Endothelial cell of umbilical vein (primary cell): Measurements from ENCODE around the gene NAXD. TPM values are rescaled to one million over a fixed set of nuclear protein-coding genes. Genes with fewer than 3 reads are reported as not detected.

ENCODE experiments used
- BruUV-seq: library from RNA; stranded (reverse); fragments of 400-500 nt; replicated peaks from 2 replicates; lab custom pipeline; 2021; lab: Mats Ljungman, UMichigan
- CTCF ChIA-PET: fragments of 300-600, 350-600 bp; sonication (Branson Sonifier 250); formaldehyde crosslinking; loops from one replicate; lab custom pipeline; 2021; ENCODE audit warnings: antibody characterized with exemption, inconsistent platforms; lab: Charles Lee
- POLR2A ChIA-PET: fragments of 300-600, 350-600 bp; sonication (Branson Sonifier 250); formaldehyde crosslinking; loops from one replicate; lab custom pipeline; 2021; ENCODE audit warnings: antibody characterized with exemption, inconsistent platforms; lab: Charles Lee
- DNase-seq: peaks from one replicate; pipeline ENCODE4 v3.0.0-alpha.2; 2011; ENCODE audit warnings: low read depth, low spot score
- FAIRE-seq: peaks from 2 replicates; lab custom pipeline; 2011; peaks lifted over from hg19 to GRCh38; lab: Jason Lieb, UNC
- H2AFZ ChIP-seq: 2 replicates; pipeline ENCODE4 v1.6.0; 2012; ENCODE audit warnings: low read depth, low read length, control low read depth, inconsistent platforms
- H3K27ac ChIP-seq: 2 replicates; pipeline ENCODE4 v1.5.1; 2011; ENCODE audit warnings: low read depth, mild to moderate bottlenecking, control low read depth, low read length, moderate library complexity; ENCODE audit not compliant: insufficient read depth
- H3K27me3 ChIP-seq, 2 experiments: 2 replicates each; pipeline versions ENCODE4 v1.6.0 to v1.6.1; 2011; ENCODE audit warnings: low read length in 2 of 2, mixed read lengths in 1 of 2; ENCODE audit not compliant: control insufficient read depth in 2 of 2, insufficient read depth in 2 of 2
- H3K36me3 ChIP-seq, 2 experiments: 2 replicates in 1 of 2; 3 replicates in 1 of 2; pipeline ENCODE4 v1.5.1; 2011; ENCODE audit warnings: low read length in 2 of 2, mild to moderate bottlenecking in 1 of 2, moderate library complexity in 1 of 2; ENCODE audit not compliant: control insufficient read depth in 2 of 2, insufficient read depth in 2 of 2; ENCODE audit errors: extremely low read depth in 1 of 2
- H3K4me1 ChIP-seq: 3 replicates; pipeline ENCODE4 v1.5.1; 2011; ENCODE audit warnings: mild to moderate bottlenecking, low read length; ENCODE audit not compliant: control insufficient read depth, insufficient read depth; ENCODE audit errors: extremely low read depth
- H3K4me2 ChIP-seq: 2 replicates; pipeline ENCODE4 v1.6.1; 2011; ENCODE audit warnings: low read length, control low read depth, mixed read lengths; ENCODE audit not compliant: insufficient read depth
- H3K4me3 ChIP-seq, 3 experiments: fragments of 200-600 bp in 1 of 3; sonication (generic), shearing (Covaris generic) in 1 of 3; replicated peaks in 1 of 3; 2 replicates each; pipeline ENCODE4 v1.5.1; 2011 to 2016; ENCODE audit warnings: control low read depth in 3 of 3, low read length in 3 of 3, mild to moderate bottlenecking in 2 of 3, inconsistent platforms in 1 of 3, low read depth in 1 of 3, moderate library complexity in 1 of 3; ENCODE audit not compliant: insufficient read depth in 1 of 3
- H3K79me2 ChIP-seq: 2 replicates; pipeline ENCODE4 v1.6.0; 2012; ENCODE audit warnings: low read length, inconsistent platforms; ENCODE audit not compliant: control insufficient read depth, insufficient read depth
- H3K9ac ChIP-seq: replicated peaks from 2 replicates; pipeline ENCODE3; 2011; ENCODE audit warnings: low read length, control low read depth; ENCODE audit not compliant: insufficient read depth; ENCODE audit errors: extremely low read depth
- H3K9me1 ChIP-seq: replicated peaks from 3 replicates; pipeline ENCODE4 v1.6.0; 2011; ENCODE audit warnings: mild to moderate bottlenecking, low read length; ENCODE audit not compliant: control insufficient read depth, insufficient read depth; ENCODE audit errors: extremely low read depth
- H3K9me3 ChIP-seq: replicated peaks from 2 replicates; pipeline ENCODE4 v1.5.1; 2012; ENCODE audit warnings: low read length, inconsistent platforms; ENCODE audit not compliant: control insufficient read depth, insufficient read depth
- H4K20me1 ChIP-seq: replicated peaks from 2 replicates; pipeline ENCODE3; 2011; ENCODE audit warnings: mild to moderate bottlenecking, low read length; ENCODE audit not compliant: control insufficient read depth, insufficient read depth; ENCODE audit errors: extremely low read depth
- EZH2 ChIP-seq: IDR thresholded peaks from 2 replicates; pipeline ENCODE4 v1.6.1; 2012; ENCODE audit warnings: borderline replicate concordance, low read depth, mild to moderate bottlenecking, moderate library complexity, low read length, inconsistent platforms; ENCODE audit not compliant: severe bottlenecking
- FOS ChIP-seq: IDR thresholded peaks from 2 replicates; pipeline ENCODE4 v1.6.1; 2011; ENCODE audit warnings: mild to moderate bottlenecking, low read length, moderate library complexity, borderline replicate concordance; ENCODE audit not compliant: insufficient read depth
- GATA2 ChIP-seq: IDR thresholded peaks from 2 replicates; pipeline ENCODE4 v1.7.0; 2011; ENCODE audit warnings: low read depth, mild to moderate bottlenecking, moderate library complexity, mixed read lengths, low read length; ENCODE audit not compliant: insufficient read length, insufficient read depth
- JUN ChIP-seq: IDR thresholded peaks from 2 replicates; pipeline ENCODE4 v1.6.1; 2011; ENCODE audit warnings: borderline replicate concordance, low read depth; ENCODE audit not compliant: insufficient read length, insufficient read depth
- MYC ChIP-seq: IDR thresholded peaks from one replicate; pipeline ENCODE4 v1.6.1; 2011; ENCODE audit warnings: mild to moderate bottlenecking, low read depth, low read length
- POLR2A ChIP-seq: IDR thresholded peaks from 2 replicates; pipeline ENCODE4 v1.6.1; 2012; ENCODE audit warnings: low read depth, mild to moderate bottlenecking, control low read depth, low read length
- POLR2AphosphoS5 ChIP-seq: IDR thresholded peaks from 2 replicates; pipeline ENCODE4 v1.6.1; 2012; ENCODE audit warnings: low read depth, mild to moderate bottlenecking, control low read depth, low read length, moderate library complexity; ENCODE audit not compliant: insufficient read depth
- dilution Hi-C: fragments of 300-500 bp; cut with MboI; formaldehyde crosslinking; loops from one replicate; pipeline ENCODE4 v1.15.0; 2019; ENCODE audit warnings: low sequenced_read_pairs; ENCODE audit not compliant: extremely low pct_ligation_motif_present
- intact Hi-C: fragments of 100-400 bp; cut with micrococcal nuclease; formaldehyde crosslinking; loops from one replicate; pipeline ENCODE4 v1.10.0; 2022
- polyA plus RNA-seq, 4 experiments: library from polyadenylated mRNA; depleted of rRNA in 3 of 4; stranded (reverse) in 3 of 4; unstranded in 1 of 4; fragments of >200 nt; gene quantifications; 2 replicates each; pipeline versions ENCODE4 v1.2.1 to v1.2.3, GENCODE V29; 2011 to 2012; ENCODE audit warnings: missing spikeins in 1 of 4
- total RNA-seq: library from RNA; stranded (reverse); gene quantifications from 2 replicates; pipeline ENCODE4 v1.2.3, GENCODE V29; 2021
- TF ChIP-seq, protein P1 (sequence below): IDR thresholded peaks from 2 replicates; pipeline ENCODE4 v1.6.1; 2011; ENCODE audit not compliant: insufficient read depth, insufficient read length
- TF ChIP-seq, protein P2 (sequence below), 2 donors: IDR thresholded peaks; 1 replicate in 1 of 2; 2 replicates in 1 of 2; pipeline ENCODE4 v1.5.1; 2011; ENCODE audit warnings: low read length in 2 of 2, mild to moderate bottlenecking in 2 of 2, moderate library complexity in 2 of 2, control low read depth in 1 of 2, inconsistent platforms in 1 of 2, low read depth in 1 of 2; ENCODE audit not compliant: insufficient read depth in 1 of 2; ENCODE audit errors: extremely low read depth in 1 of 2

Gene NAXD
- total and polyA plus RNA-seq, 2 donors (not counting 3 experiments of a cell fraction or from before 2014, with no cell fraction given), result 19.9 to 42.9 TPM

DNA sequence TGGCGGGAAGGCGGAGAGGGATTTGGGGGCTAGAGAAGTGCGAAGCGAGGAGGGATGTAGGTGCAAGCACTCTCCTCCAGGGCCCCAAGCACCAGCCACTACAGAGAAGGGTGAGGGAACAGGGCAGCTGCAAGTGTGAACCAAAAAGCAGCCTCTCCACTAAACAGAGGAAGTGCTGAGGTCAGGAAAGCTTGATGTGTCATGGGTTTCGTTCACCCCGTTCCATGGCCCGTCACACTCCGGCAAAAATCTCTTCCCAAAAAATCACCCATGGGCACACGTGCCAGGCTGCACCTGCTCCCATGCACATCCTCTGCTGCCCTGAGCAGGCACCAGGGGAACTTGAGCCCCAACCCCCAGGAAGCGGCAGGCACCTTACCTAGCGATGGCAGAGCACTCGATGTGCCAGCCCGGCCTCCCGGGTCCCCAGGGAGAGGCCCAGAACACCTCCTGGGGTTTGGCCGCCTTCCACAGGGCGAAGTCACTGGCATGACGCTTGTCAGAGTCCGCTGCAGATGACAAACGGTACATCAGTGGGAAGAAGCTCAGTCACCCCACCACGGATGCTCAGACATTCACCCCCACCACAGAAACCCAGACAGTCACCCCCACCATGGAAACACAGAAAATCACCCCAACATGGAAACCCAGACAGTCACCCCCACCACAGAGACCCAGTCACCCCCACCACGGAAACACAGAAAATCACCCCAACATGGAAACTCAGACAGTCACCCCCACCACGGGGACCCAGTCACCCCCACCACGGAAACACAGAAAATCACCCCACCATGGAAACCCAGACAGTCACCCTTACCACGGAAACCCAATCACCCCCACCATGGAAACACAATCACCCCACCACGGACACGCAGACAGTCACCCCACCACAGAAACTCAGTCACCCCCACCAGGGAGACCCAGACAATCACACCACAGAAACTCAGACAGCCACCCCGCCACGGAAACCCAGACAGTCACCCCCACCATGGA, 61.5 kb downstream of the NAXD start:
- Histone ChIP-seq H3K4me2 (no peak overlapping the region), H3K4me3 (no peak overlapping the region), H4K20me1 (no peaks in the 10 kb centered on the region), H3K4me1 (no peaks in the 10 kb centered on the region), H3K36me3 (peaks cover 4 to 25% of the 10 kb centered on the region in 2 experiments), H3K9ac (no peak overlapping the region), H3K27me3 (no peaks in the 10 kb centered on the region), H2AFZ (no peak overlapping the region), H3K9me3 (no peaks in the 10 kb centered on the region), H3K79me2 (no peaks in the 10 kb centered on the region), H3K27ac (no peak overlapping the region), H3K9me1 (no peaks in the 10 kb centered on the region)
- dilution Hi-C loops, result no loop called here
- ChIA-PET POLR2A (no interaction called here), CTCF (no interaction called here)
- no TSS peak for BruUV-seq
- no peak for TF ChIP-seq JUN
- TF ChIP-seq FOS, result no peak
- no peak for TF ChIP-seq POLR2A
- no peak for TF ChIP-seq GATA2
- TF ChIP-seq EZH2, result no peak
- no peak for TF ChIP-seq MYC
- TF ChIP-seq, protein P1, sequence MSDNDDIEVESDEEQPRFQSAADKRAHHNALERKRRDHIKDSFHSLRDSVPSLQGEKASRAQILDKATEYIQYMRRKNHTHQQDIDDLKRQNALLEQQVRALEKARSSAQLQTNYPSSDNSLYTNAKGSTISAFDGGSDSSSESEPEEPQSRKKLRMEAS, result no peak
- TF ChIP-seq POLR2AphosphoS5, result no peak
- TF ChIP-seq, protein P2, sequence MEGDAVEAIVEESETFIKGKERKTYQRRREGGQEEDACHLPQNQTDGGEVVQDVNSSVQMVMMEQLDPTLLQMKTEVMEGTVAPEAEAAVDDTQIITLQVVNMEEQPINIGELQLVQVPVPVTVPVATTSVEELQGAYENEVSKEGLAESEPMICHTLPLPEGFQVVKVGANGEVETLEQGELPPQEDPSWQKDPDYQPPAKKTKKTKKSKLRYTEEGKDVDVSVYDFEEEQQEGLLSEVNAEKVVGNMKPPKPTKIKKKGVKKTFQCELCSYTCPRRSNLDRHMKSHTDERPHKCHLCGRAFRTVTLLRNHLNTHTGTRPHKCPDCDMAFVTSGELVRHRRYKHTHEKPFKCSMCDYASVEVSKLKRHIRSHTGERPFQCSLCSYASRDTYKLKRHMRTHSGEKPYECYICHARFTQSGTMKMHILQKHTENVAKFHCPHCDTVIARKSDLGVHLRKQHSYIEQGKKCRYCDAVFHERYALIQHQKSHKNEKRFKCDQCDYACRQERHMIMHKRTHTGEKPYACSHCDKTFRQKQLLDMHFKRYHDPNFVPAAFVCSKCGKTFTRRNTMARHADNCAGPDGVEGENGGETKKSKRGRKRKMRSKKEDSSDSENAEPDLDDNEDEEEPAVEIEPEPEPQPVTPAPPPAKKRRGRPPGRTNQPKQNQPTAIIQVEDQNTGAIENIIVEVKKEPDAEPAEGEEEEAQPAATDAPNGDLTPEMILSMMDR (IDR thresholded peaks at IDR 0.05; ENCODE audit: extremely low read depth in 1 of 2, insufficient read depth in 1 of 2, low read depth in 1 of 2, low read length in 2 of 2), result no peak
- FAIRE-seq (no peak), DNase-seq (no peak)
- intact Hi-C loops, result no loop called here
